Iris pigment epithelial cell (primary cell): ENCODE results near the gene WWOX.

ENCODE experiments used
- DNase-seq: peaks from one replicate; pipeline ENCODE4 v3.0.0-alpha.2; 2011; ENCODE audit warnings: low read depth

The WWOX gene

GRCh38 chr16:78300469-78300868 is 201.0 kb downstream of the WWOX start:
- DNase-seq: no peak

DNA sequence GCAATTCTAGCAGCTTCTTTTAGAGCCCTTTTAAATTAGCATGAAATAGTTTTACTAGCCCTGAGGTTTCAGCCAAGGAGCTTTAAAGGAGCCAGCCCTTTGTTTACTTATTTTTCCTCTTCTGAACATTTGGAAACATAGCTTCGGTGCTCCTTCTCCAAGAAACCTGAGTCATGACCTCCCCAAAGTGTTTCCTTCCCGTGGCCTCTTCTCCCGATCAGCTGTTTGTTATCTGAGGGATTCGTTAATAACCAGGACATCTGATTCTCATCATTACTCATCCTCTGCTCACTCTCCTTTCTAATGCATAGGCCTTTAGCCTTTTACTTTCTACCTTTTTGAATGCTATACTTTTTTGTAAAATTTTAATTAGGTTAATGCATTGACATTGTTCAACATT is 204.5 kb downstream of the WWOX start:
- peak; percentile 4 for DNase-seq

- no peak for DNase-seq
These were observed 206.9 kb downstream of the WWOX start for GRCh38 chr16:78306361-78306760.

GRCh38 chr16:78307824-78308528 is 208.5 kb downstream of the WWOX start:
- no peak for DNase-seq

DNA sequence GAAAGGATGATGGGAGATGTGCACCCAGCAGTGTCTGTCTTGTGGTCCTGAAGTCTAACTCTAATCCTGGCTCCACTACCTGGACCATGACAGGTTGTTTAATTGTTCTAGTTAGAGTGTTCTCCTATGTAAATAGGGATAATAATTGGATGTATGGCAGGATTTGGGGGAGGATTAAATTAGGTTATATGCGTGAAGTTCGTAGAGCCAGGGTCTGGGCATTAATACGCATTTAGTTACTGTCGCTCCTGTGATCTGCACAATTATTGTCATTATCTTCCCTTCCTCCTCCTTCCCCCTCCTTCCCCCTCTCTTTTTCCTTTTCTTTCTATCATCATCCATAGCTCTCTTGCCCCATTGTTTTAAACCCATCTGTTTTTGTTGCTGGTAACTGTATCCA is 210.3 kb downstream of the WWOX start:
- DNase-seq: no peak

DNA sequence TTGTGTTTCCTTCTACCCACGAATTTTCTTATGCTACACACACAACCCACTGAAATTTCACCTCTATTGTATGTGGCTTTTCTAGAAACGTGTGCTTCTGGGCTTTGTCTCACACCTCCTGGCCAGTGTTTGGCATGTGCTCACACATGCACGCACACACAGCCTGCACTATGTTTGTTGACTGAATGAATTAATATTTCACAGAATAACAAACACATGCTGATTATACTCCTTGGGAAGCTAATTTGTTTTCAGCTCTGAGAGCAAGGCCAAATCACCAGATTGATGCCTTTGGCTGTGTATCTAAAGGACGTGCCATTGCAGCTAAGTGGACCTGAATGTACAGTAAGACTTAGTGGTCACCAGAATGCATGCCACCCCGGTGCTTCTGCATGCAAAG is 210.7 kb downstream of the WWOX start:
- DNase-seq: no peak

- peak; percentile 3 for DNase-seq
These were observed 211.6 kb downstream of the WWOX start for GRCh38 chr16:78310990-78311561.

DNA sequence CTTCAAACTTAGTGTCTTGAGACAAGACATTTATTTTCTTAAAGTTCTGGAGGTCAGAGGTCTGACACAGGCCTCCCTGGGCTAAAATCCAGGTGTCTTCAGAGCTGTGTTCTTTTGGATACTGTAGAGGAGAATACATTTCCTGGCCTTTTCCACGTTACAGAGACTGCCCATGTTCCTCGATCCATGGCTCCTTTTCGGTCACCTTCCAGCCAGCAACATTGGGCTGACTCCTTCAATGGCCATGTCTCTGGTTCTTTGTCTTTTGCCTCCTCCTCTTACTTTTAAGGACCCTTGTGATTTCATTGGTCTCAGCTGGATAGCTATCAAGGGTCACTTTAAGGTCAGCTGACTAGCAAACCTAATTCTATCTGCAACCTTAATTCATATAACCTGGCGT is 212.4 kb downstream of the WWOX start:
- no peak for DNase-seq

DNA sequence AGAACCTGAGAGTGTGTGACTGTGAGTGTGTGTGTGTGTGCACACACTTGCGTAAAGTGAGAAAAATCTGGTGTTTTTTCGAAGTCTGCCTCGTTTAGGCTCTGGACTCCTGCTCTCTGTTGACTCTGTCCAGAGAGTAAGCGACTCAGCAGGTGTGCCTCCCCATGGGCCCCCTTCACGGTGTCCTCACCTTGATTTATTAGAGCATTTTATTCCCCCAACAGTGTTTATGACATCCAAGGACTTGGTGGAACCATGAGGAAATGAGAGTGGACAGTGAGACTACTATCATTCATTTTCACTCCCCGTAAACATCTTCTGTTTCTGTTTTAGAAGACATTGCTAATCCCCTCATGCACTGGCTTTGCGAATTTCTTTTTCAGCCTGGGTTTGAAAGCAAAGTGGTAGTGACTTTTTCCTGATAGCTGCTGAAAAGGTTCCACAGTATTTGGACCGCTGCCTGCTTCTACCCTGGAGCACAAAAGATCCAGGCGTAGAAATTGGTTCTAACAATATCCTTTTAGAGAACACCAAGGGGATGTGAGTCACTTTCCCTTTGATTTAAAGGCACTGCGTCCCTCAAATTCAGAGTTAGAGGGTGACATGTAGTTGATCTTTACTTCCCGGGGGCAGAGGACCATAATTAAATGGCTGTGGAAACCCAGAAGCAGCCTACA is 218.2 kb downstream of the WWOX start:
- no peak for DNase-seq

- DNase-seq: no peak
These were observed 222.3 kb downstream of the WWOX start for GRCh38 chr16:78321620-78322360.

DNA sequence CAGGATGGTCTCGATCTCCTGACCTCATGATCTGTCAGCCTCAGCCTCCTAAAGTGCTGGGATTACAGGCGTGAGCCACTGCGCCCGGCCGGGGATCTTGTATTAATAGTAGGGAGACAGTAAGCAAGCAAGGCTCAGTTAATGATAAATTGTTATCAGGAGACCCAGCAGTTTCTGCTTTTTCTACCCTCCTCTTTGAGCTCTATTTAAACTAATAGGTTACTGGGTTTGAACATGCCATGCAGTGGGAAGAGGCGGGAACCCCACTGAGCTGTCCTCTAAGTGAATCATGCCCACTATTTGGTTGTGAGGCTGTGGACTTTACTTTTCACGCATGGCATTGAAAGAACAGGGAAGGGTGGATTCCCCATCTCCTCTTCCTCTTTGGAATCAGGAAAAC is 223.9 kb downstream of the WWOX start:
- no peak for DNase-seq

DNA sequence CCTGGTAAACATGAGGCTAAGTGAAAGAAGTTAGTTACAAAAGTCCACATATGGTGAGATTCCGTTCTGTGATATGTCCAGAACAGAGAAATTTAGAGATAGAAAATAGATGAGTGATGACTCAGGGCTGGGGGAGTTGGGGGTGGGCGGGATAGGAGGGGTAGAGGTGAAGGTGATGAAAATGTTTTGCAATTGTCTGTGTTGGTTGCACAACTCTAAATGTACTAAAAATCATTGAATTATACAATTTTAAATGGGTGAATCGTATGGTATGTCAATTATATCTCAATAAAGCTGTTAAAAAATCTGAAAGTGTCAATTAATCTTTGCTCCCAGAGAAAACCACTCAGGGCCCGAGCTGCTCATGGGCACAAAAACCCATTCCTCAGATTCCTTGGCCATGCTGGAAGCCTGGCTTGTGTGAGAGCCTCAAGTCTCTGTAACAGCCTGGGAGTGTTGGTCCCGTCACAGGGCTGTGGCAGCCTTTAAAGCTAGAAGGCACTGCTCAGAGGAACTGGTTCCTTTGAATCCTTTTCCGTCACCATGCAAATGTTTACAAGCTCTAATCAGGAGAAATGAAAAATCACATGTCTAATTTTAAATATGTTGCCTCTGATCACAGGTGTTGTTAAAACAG is 225.3 kb downstream of the WWOX start:
- peak; percentile 1 for DNase-seq

- no peak for DNase-seq
These were observed 226.3 kb downstream of the WWOX start for GRCh38 chr16:78325468-78326352.

DNA sequence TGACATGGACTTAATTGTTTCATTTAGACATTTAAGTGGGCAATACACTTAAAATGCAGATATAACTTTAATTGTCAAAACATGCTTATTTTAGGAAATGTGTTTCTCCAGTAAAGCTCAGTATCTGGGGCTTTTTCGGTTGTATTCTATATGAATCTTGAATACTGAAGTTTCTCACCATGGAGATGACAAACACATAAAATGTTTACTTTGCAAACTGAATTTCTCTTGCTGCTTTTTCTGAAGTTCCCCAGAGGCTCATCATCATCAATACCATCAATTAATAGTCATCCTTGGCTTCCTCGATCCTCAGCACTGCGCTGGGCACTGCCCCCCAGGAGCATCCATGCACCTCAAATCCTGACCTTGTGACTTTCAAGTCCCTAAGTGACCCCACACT is 227.3 kb downstream of the WWOX start:
- DNase-seq: no peak

DNA sequence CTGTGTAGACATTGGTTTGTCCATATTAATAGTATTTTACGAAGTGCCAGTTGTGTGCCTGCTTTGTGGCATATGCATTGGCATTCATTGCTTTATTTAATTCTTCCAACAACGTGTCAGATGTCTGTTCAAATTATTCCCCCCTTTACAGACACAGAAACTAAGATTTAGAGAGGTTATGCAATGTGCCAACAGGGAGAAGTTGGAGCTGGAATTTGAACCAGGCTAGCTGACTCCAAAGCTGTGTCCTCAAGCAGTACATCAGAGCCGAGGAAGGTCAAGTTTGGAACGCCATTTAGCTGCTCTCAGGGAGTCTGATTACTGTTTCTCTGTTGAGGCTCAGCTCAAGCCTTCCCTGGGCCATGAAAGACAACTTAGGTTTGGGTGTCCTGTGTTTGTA is 232.3 kb downstream of the WWOX start:
- DNase-seq: no peak

DNA sequence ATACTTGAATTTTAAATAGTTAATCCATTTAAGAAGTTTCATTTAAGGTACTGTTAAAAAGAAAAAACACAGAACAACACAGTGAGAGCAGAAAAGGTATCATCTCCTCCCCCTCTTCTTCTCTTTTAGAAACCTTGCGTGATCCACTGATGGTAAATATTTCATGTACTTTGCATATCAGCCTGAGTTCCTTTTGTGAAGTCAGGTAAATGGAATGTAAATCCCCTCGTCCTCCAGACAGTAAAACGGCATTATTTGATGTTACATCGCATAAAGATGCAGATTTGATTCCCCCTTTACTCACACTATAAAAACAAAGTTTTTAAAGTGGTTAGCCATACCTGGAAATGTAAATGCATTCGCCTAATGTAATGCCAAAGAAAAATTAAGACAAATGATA is 234.4 kb downstream of the WWOX start:
- no peak for DNase-seq

- no peak for DNase-seq
These were observed 241.1 kb downstream of the WWOX start for GRCh38 chr16:78340590-78340989.

GRCh38 chr16:78348068-78348467 is 248.6 kb downstream of the WWOX start:
- no peak for DNase-seq

- DNase-seq: no peak
These were observed 249.4 kb downstream of the WWOX start for GRCh38 chr16:78348886-78349285.

DNA sequence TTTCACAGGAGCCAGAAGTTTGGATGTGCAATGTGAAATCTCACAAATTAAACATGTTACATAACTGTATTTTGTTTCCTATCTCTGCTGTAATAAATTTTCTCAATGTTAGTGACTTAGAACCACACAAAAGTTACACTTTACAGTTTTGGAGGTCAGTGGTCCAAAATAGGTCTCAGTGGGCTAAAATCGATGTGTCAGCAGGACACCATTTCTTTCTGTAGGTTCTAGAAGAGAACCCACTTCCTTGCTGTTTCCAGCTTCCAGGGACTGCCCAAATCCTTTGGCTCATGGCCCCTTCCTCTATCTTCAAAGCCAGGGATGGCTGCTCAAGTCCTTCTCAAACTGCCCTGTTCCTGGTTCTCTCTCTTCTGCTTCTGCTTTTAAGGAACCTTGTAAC is 252.7 kb downstream of the WWOX start:
- DNase-seq: no peak

GRCh38 chr16:78353640-78354275 is 254.3 kb downstream of the WWOX start:
- DNase-seq: no peak
